ENCODE results near the gene TERF2IP.

GRCh38 chr16:75640598-75640997 lies 7.0 kb upstream of the TERF2IP start:
- TF ChIP-seq CTCF (IDR thresholded peaks at IDR 0.05), result no peak
- TF ChIP-seq POLR2A (IDR thresholded peaks at IDR 0.05), result no peak
